Smooth muscle cell (in vitro differentiated cells): ENCODE measurements around the gene RNF8. TPM values are rescaled to one million over a fixed set of nuclear protein-coding genes. Genes with fewer than 3 reads are reported as not detected.

Experiments
- DNase-seq: peaks from one replicate; lab custom pipeline; 2025; ENCODE audit not compliant: unreplicated experiment; lab: John Stamatoyannopoulos, UW
- H2AFZ ChIP-seq: fragments of 200-600 bp; sonication (generic); 2 replicates; pipeline ENCODE4 v1.6.0; 2016; ENCODE audit warnings: antibody characterized with exemption, low read depth, mild to moderate bottlenecking
- H3F3A ChIP-seq: fragments of 200-600 bp; sonication (generic); 2 replicates; pipeline ENCODE4 v1.6.0; 2017; ENCODE audit warnings: antibody characterized with exemption, low read depth
- H3K27ac ChIP-seq: fragments of 200-600 bp; sonication (generic); 2 replicates; pipeline ENCODE4 v1.5.1; 2016; ENCODE audit warnings: low read depth, mild to moderate bottlenecking
- H3K27me3 ChIP-seq: fragments of 200-600 bp; sonication (generic); 2 replicates; pipeline ENCODE4 v1.6.1; 2016; ENCODE audit warnings: low read depth, mild to moderate bottlenecking
- H3K36me3 ChIP-seq: fragments of 200-600 bp; sonication (generic); 2 replicates; pipeline ENCODE4 v1.5.1; 2016; ENCODE audit warnings: low read depth
- H3K4me1 ChIP-seq: fragments of 200-600 bp; sonication (generic); 2 replicates; pipeline ENCODE4 v1.5.1; 2016; ENCODE audit warnings: low read depth
- H3K4me2 ChIP-seq: fragments of 200-600 bp; sonication (generic); 2 replicates; pipeline ENCODE4 v1.6.0; 2016; ENCODE audit warnings: mild to moderate bottlenecking
- H3K4me3 ChIP-seq: fragments of 200-600 bp; sonication (generic); 2 replicates; pipeline ENCODE4 v1.5.1; 2016; ENCODE audit warnings: mild to moderate bottlenecking
- H3K79me2 ChIP-seq: fragments of 200-600 bp; sonication (generic); 2 replicates; pipeline ENCODE4 v1.6.0; 2016; ENCODE audit warnings: low read depth, mild to moderate bottlenecking
- H3K9ac ChIP-seq: fragments of 200-600 bp; sonication (generic); 2 replicates; pipeline ENCODE4 v1.6.0; 2016; ENCODE audit warnings: low read depth
- H3K9me3 ChIP-seq: fragments of 200-600 bp; sonication (generic); replicated peaks from 2 replicates; pipeline ENCODE4 v1.5.1; 2016; ENCODE audit warnings: low read depth
- H4K20me1 ChIP-seq: fragments of 200-600 bp; sonication (generic); 2 replicates; pipeline ENCODE4 v1.6.0; 2016; ENCODE audit warnings: low read depth
- WGBS: methylation state at CpG from one replicate; pipeline ENCODE4 v1.1.7; 2016; ENCODE audit warnings: low lambda C conversion rate; 5-methylcytosine and 5-hydroxymethylcytosine counted together
- polyA plus RNA-seq: library from polyadenylated mRNA; unstranded; fragments of >200 nt; fragmentation: Nextera tagmentation; extraction: Ambion mirVana; gene quantifications from 2 replicates; pipeline ENCODE4 v1.2.1, GENCODE V29; 2016
- total RNA-seq: library from RNA; depleted of rRNA; stranded (reverse); fragments of >200 nt; gene quantifications from 2 replicates; pipeline ENCODE4 v1.2.3, GENCODE V29; 2014
- TF ChIP-seq, protein P1 (sequence below): fragments of 200-600 bp; sonication (generic); IDR thresholded peaks from 2 replicates; pipeline ENCODE4 v1.5.1; 2017; ENCODE audit warnings: borderline replicate concordance, mild to moderate bottlenecking, antibody characterized with exemption; ENCODE audit not compliant: insufficient read depth, poor library complexity, severe bottlenecking

The RNF8 gene
- total and polyA plus RNA-seq, 2 experiments from 2014 or later, result 16.7 to 23.6 TPM

DNA sequence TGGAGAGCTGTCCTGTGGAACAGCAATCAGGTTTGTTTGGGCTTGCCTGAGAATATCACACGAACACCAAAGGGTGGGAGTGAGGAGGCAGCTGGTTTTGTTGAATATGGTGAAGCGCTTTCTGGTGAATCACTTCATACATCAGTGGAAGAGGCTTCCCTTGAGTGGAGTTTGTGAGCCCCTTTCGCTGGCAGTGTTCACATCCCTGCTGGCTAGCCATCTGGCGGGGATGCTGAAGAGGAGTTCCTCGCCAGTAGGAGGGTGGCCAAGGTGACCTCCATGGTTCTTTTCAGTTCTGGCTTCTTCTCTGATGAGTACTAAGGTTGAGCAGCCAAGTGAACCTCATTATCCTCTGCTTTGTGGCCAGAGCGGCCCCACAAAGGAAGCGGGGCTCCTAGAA, 37.7 kb upstream of the RNF8 start:
- Histone ChIP-seq H3K4me1 (no peaks in the 10 kb centered on the region), H3K4me2 (no peak overlapping the region), H3K27ac (no peak overlapping the region), H3K27me3 (no peaks in the 10 kb centered on the region), H3K79me2 (no peaks in the 10 kb centered on the region), H3K4me3 (no peak overlapping the region), H4K20me1 (peaks cover 16% of the 10 kb centered on the region), H3K9me3 (no peaks in the 10 kb centered on the region), H2AFZ (no peak overlapping the region), H3K9ac (no peak overlapping the region), H3F3A (no peaks in the 10 kb centered on the region), H3K36me3 (no peaks in the 10 kb centered on the region)
- DNase-seq, result no peak
- over 99% methylated on average over 7 of the region's 7 CpGs for WGBS
- TF ChIP-seq, protein P1, sequence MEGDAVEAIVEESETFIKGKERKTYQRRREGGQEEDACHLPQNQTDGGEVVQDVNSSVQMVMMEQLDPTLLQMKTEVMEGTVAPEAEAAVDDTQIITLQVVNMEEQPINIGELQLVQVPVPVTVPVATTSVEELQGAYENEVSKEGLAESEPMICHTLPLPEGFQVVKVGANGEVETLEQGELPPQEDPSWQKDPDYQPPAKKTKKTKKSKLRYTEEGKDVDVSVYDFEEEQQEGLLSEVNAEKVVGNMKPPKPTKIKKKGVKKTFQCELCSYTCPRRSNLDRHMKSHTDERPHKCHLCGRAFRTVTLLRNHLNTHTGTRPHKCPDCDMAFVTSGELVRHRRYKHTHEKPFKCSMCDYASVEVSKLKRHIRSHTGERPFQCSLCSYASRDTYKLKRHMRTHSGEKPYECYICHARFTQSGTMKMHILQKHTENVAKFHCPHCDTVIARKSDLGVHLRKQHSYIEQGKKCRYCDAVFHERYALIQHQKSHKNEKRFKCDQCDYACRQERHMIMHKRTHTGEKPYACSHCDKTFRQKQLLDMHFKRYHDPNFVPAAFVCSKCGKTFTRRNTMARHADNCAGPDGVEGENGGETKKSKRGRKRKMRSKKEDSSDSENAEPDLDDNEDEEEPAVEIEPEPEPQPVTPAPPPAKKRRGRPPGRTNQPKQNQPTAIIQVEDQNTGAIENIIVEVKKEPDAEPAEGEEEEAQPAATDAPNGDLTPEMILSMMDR, result no peak

DNA sequence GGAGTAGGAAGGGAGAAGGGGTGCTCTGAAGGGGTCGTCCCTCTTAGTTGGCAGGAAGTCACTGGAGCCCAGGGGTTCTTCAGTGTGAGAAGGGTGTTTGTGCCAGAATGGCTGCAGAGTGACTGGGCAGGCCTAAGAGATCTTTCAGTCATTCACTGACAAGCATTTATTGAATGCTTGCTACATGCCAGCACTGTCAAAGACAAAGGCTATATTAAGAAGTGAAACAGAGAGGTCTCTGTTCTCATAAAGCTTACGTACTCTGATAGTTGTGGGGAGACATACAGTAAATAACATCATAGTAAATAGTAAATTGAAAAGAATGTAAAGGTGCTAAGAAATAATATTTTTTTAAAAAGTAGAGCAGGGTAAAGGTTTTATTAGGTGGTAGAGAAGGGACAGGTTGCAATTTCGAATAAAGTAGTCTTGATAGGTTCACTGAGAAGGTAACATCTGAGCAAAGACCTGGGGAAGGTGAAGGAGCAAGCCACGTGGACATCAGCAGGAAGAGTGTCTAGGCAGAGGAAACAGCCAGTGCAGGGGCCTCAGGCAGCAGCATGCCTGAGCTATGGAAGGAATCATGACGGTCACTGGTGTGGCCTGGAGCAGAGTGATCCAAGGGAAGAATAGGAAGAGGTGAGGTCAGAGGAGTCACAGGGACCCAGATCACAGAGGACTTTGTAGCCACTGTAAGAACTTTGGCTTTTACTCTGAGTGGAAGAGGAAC, 36.3 kb upstream of the RNF8 start:
- DNase-seq, result no peak
- WGBS, result 93% methylated on average over 5 of the region's 5 CpGs

DNA sequence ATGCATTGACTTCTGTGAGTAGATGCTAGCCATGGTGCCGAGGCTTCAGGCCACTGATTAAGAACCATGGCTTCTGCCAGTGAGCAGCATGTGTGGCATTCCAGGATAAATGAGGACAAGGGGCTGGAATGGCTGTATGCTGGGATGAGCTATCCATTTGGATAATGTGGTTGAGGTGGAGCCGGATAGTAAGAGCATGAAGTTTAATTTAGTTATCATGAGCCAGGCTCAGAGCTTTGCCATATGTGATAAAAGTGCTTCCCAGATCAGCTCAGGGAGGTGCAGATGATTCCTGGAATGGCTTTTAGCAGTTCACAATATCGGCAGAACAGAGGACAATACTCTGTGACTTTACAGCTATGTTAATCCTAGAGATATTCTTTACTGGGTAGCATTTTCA, 34.6 kb upstream of the RNF8 start:
- Histone ChIP-seq H3K4me3 (no peak overlapping the region), H3K27me3 (no peaks in the 10 kb centered on the region), H3K9me3 (no peaks in the 10 kb centered on the region), H4K20me1 (peaks cover 11% of the 10 kb centered on the region), H3K4me2 (no peak overlapping the region), H3K36me3 (no peaks in the 10 kb centered on the region), H3F3A (no peaks in the 10 kb centered on the region), H3K27ac (peak overlapping the region; percentile 46), H3K79me2 (no peaks in the 10 kb centered on the region), H2AFZ (no peak overlapping the region), H3K9ac (no peak overlapping the region), H3K4me1 (no peaks in the 10 kb centered on the region)
- WGBS, result 62% methylated on average over 3 of the region's 3 CpGs
- DNase-seq, result no peak
- TF ChIP-seq, protein P1, result no peak

More for the DNA sequence above, 36.3 kb upstream of the RNF8 start:
- TF ChIP-seq, protein P1, result no peak
- Histone ChIP-seq H2AFZ (no peak overlapping the region), H3K27ac (no peak overlapping the region), H3K4me3 (no peak overlapping the region), H3K4me2 (no peak overlapping the region), H3K36me3 (no peaks in the 10 kb centered on the region), H3F3A (no peaks in the 10 kb centered on the region), H3K9me3 (no peaks in the 10 kb centered on the region), H3K4me1 (no peaks in the 10 kb centered on the region), H3K9ac (no peak overlapping the region), H4K20me1 (peaks cover 11% of the 10 kb centered on the region), H3K27me3 (no peaks in the 10 kb centered on the region), H3K79me2 (no peaks in the 10 kb centered on the region)
